Left renal pelvis (tissue), 4 donors: ENCODE results near the gene PDS5B. TPM values are rescaled to one million over a fixed set of nuclear protein-coding genes. Genes with fewer than 3 reads are reported as not detected.

Experiments
- polyA plus RNA-seq, 4 donors: library from polyadenylated mRNA; unstranded; fragments of 120-200 nt; gene quantifications; one replicate each; pipeline ENCODE4 v1.2.1, GENCODE V29; 2013; ENCODE audit not compliant: insufficient read length in 4 of 4

PDS5B gene
- polyA plus RNA-seq, 4 donors, result 58.9 to 81.8 (median 72.6) TPM

Other genes starting within 250 kb of the PDS5B start
- 10 to 100 TPM; 17.3 to 25.6 (median 20.9) TPM for gene N4BP2L1, start 158.3 kb upstream of the PDS5B start, polyA plus RNA-seq
- gene N4BP2L2, start 47.7 kb upstream of the PDS5B start, polyA plus RNA-seq, result 100 to 1,000 TPM; 167 to 223 (median 174) TPM